PC-9 (cell line): Measurements from ENCODE around the gene AUH.

Experiments used
- EZH2 ChIP-seq: fragments of 200-600 bp; sonication (generic); IDR thresholded peaks from 2 replicates; pipeline ENCODE4 v1.8.0; 2017; ENCODE audit warnings: antibody characterized with exemption, low read depth
- TF ChIP-seq, protein P1 (sequence below): fragments of 200-600 bp; sonication (generic); conservative IDR thresholded peaks from 2 replicates; pipeline ENCODE4 v1.6.1; 2017; ENCODE audit warnings: mixed run types, antibody characterized with exemption, mild to moderate bottlenecking, moderate library complexity

DNA sequence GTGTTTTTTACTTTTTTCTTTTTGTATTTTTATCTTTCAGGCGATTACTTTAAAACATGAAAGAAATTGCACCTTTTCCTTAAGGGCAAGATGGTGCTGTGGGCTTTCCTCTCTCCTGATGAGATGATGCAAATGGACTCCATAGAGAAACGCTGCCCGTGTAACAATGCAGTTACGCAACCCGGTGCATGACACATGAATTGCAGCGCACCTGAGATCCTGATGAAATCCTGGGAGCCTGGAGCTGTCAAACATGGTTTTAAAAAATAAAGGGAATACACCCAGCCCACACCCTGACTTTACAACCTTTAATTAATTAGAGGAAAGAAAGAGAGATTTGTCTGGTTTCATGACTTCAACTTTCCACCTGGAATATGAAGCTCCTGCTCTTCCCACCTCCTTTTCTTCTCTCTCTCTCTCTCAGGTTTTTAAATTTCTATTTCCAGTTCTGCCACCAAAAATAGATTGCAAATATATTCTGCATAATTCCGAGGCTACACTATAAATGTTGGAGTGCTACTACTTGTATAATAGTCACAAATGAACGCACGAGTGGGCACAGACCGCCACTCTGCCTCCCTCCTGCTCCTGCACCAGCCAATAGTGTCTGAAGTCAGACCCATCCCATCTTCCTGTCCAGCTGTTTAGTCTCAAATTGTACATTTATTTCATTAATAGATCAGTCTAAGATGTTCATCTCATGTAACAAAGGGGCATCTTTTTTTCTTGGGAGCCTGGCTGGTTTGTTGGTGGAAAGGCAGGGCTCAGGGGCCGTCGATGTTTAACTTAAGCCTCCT, 179.1 kb downstream of the AUH start:
- TF ChIP-seq, protein P1, sequence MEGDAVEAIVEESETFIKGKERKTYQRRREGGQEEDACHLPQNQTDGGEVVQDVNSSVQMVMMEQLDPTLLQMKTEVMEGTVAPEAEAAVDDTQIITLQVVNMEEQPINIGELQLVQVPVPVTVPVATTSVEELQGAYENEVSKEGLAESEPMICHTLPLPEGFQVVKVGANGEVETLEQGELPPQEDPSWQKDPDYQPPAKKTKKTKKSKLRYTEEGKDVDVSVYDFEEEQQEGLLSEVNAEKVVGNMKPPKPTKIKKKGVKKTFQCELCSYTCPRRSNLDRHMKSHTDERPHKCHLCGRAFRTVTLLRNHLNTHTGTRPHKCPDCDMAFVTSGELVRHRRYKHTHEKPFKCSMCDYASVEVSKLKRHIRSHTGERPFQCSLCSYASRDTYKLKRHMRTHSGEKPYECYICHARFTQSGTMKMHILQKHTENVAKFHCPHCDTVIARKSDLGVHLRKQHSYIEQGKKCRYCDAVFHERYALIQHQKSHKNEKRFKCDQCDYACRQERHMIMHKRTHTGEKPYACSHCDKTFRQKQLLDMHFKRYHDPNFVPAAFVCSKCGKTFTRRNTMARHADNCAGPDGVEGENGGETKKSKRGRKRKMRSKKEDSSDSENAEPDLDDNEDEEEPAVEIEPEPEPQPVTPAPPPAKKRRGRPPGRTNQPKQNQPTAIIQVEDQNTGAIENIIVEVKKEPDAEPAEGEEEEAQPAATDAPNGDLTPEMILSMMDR: no peak
- TF ChIP-seq EZH2: no peak
